Raji (cell line): ENCODE data around the gene ACAA1.
A peak's percentile ranks its signal among the peaks of the same experiment; 100 is the strongest.

Experiments used
- POLR2A ChIP-seq: IDR thresholded peaks from 2 replicates; pipeline ENCODE4 v1.6.1; 2011; ENCODE audit warnings: low read depth, low read length, control low read depth; ENCODE audit not compliant: insufficient read depth

The ACAA1 gene

DNA sequence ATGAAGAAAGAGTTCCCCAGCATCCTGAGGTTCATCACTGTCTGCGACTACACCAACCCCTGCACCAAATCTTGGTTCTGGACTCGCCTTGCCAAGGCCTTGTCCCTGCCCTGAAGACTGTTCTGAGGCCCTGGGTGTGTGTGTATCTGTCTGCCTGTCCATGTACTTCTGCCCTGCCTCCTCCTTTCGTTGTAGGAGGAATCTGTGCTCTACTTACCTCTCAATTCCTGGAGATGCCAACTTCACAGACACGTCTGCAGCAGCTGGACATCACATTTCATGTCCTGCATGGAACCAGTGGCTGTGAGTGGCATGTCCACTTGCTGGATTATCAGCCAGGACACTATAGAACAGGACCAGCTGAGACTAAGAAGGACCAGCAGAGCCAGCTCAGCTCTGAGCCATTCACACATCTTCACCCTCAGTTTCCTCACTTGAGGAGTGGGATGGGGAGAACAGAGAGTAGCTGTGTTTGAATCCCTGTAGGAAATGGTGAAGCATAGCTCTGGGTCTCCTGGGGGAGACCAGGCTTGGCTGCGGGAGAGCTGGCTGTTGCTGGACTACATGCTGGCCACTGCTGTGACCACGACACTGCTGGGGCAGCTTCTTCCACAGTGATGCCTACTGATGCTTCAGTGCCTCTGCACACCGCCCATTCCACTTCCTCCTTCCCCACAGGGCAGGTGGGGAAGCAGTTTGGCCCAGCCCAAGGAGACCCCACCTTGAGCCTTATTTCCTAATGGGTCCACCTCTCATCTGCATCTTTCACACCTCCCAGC, 4.4 kb upstream of the ACAA1 start:
- no peak for TF ChIP-seq POLR2A

- TF ChIP-seq POLR2A, result no peak
Observed at GRCh38 chr3:38140326-38141172, 3.6 kb upstream of the ACAA1 start.

DNA sequence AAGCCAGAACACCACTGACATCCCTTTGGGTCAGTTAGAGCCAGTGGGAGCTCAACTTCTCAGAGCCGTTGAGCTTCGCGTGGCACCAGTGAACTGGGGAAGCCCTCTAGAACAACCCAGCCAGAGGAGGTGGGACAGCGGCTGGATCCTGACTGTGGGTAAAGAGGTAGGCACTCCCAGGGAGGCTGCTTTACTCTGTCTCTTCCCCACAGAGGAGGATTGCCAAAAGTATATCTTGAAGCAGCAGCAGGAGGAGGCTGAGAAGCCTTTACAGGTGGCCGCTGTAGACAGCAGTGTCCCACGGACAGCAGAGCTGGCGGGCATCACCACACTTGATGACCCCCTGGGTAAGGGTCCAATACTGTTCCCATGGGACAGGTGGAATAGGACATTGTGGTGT, 2.7 kb upstream of the ACAA1 start:
- no peak for TF ChIP-seq POLR2A

DNA sequence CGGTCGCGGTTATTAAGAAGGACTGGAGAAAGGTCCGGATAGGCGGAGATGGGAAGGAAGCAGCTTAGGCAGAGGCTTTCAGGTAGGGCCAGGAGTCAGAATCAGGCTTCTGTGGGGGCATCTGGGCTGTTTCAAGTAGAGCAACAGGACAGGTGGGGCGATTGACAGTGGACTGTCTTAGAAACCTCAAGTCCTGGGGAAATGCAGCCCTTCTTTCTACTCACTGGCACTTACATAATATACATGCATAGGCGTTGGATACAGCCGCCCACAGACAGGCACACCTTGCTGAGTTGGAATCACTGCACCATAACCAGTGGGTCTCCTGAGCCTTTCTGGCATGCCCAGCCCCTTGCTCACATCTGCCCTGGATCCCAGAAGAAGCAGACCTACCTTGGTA, 2.3 kb upstream of the ACAA1 start:
- TF ChIP-seq POLR2A, result no peak

- TF ChIP-seq POLR2A, result peak; percentile 88
Observed at GRCh38 chr3:38138349-38139190, 1.6 kb upstream of the ACAA1 start, which contains the start of gene MYD88. Gene MYD88, plus strand, starts transcription at chr3:38138661. Its CDS starts 40 bp downstream, at chr3:38138701.

- TF ChIP-seq POLR2A, result peak; percentile 32; the same call in 1 of the 2 replicates
Observed at GRCh38 chr3:38137615-38138348, 855 bp upstream of the ACAA1 start.

DNA sequence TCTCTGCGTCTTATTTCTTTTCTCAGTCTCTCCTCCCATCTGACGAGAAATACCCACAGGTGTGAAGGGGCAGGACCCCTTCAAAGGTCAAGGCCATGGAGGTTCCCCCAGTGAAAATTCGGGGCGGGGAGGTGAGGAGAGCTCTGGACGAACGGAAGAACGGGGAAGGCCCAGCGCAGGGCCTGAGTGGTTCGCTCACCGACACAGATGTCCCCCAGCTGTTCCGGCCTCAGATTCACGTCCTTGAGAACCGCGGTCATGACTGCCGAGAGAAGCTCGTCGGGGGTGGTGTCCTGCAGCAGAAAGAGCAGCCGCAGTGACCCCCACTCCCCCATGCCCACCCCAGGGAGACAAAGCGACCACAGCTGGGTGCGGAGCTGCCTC, 542 bp downstream of the ACAA1 start:
- TF ChIP-seq POLR2A, result no peak

DNA sequence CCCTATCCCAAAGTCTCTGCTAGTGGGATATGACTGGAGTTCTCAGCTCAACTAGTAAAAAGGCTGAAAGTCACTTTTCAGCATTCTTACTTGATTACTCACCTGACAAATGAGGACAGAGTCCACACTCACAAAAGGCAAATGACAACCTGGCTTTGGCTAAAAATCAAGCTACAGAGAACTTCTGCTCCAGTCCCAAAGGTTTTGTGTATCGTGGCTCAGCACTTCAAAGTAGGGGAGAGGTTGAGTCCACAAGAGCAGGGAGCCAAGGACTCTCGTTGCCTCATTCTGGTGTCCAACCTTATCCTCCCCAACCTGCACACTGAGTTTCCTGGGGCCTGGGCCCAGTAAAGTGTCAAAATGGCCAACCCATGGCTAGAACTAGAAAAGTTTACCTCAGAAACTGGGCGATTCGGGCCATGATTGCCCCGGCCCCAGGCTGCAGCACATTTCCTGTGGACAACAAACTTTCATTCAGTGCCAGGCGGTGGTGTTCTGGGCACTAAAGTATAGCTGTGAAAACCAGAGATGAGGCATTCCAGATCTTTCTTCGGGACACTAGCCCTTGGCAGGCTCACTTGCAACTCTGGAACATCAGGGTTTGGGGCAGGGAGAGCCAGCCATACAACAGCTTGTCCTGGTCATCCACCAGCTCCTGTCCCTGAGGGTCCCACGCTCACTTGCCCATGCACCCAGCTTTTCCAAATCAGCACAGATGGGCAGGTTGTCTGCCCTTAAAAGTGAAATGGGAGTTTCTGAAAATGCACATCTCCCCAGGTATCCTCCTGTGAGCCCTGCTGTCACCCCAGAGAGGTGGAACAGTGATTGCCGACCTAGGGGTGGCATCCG, 3.1 kb downstream of the ACAA1 start:
- no peak for TF ChIP-seq POLR2A

GRCh38 chr3:38133209-38133556, 3.7 kb downstream of the ACAA1 start:
- TF ChIP-seq POLR2A, result no peak

DNA sequence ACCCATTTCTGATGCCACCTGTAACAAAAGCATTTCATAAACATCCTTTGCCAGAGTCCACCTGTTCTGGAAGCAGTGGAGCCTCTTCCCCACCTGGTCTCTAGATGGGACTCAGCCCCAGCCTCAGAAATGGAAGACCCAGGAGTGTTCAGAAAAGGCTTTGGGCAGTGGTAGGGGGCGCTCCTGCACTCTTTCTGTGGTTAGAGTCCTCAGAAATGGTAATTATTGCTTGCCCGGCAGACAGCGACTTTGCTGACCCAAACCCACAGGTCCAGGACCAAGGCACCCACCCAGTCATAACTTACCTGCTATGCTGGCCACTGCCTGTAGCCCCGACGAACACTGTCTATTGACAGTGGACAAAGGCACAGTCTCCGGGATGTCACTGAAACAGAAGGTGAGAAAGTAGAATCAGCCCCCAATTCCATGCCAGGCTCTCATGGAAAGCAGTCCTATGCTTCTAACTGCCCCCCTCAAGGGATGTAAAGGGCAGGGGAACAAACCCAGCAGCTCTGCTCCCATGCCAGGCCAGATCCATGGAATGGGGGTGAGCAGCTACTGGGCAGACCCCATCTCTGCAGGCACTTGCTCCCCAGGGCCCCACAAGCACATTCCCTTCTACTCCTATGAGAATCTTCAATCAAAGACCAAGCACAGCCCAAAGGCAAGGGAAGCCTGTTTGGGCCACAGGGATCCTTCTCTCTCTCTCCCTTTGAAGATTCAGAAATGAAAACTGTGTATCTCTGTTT, 5.1 kb downstream of the ACAA1 start:
- TF ChIP-seq POLR2A, result no peak

- TF ChIP-seq POLR2A, result no peak
Observed at GRCh38 chr3:38130631-38131065, 6.3 kb downstream of the ACAA1 start.

DNA sequence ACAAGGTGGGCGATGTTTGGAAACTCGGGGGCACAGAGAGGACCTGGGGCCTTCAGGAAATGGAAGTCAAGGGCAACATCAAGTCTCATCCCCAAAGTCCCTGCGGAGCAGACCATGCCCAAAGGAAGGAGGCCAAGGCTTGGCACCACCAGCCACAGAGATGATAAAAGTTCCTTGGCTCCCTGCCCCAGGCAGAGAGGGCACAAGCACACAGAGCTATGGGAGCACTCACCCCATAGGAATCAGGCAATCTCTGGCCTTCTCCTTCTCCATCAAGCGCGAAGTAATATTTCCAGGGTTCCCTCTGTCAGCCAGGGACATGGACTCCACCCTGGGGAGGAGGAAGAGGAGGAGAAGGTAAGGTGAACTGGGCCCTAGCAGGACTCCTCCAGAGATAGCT, 7.9 kb downstream of the ACAA1 start:
- no peak for TF ChIP-seq POLR2A

- no peak for TF ChIP-seq POLR2A
Observed at GRCh38 chr3:38128303-38128655, 8.6 kb downstream of the ACAA1 start.
